CD14-positive monocyte (primary cell): ENCODE results near the gene AMDHD2. TPM values are rescaled to one million over a fixed set of nuclear protein-coding genes. Genes with fewer than 3 reads are reported as not detected.

Experiments used
- DNase-seq, 3 donors: peaks; one replicate each; pipeline ENCODE4 v3.0.0-alpha.2; 2011 to 2022
- H2AFZ ChIP-seq: 2 replicates; pipeline ENCODE4 v1.6.0; 2012; ENCODE audit warnings: mild to moderate bottlenecking, low read depth, low read length, inconsistent platforms; ENCODE audit not compliant: insufficient read depth, poor library complexity, severe bottlenecking
- H3K27ac ChIP-seq, 2 donors: 1 replicate in 1 of 2; 2 replicates in 1 of 2; pipeline ENCODE4 v1.5.1; 2012 to 2013; ENCODE audit warnings: low read length in 2 of 2, control low read depth in 1 of 2, inconsistent platforms in 1 of 2, low read depth in 1 of 2, mild to moderate bottlenecking in 1 of 2
- H3K27me3 ChIP-seq, 2 donors: one replicate each; pipeline versions ENCODE4 v1.6.0 to v1.6.1; 2011 to 2013; ENCODE audit warnings: low read length in 2 of 2; ENCODE audit not compliant: control insufficient read depth in 2 of 2, insufficient read depth in 2 of 2
- H3K36me3 ChIP-seq, 2 donors: replicated peaks in 1 of 2; 1 replicate in 1 of 2; 2 replicates in 1 of 2; pipeline versions ENCODE4 v1.5.1 to v1.6.1; 2012 to 2013; ENCODE audit warnings: low read length in 2 of 2, control low read depth in 1 of 2, inconsistent platforms in 1 of 2, mild to moderate bottlenecking in 1 of 2; ENCODE audit not compliant: insufficient read depth in 2 of 2, control insufficient read depth in 1 of 2
- H3K4me1 ChIP-seq, 2 donors: 1 replicate in 1 of 2; 2 replicates in 1 of 2; pipeline versions ENCODE4 v1.5.1 to v1.6.1; 2012 to 2013; ENCODE audit warnings: low read length in 2 of 2, control low read depth in 1 of 2, inconsistent platforms in 1 of 2, mild to moderate bottlenecking in 1 of 2, moderate library complexity in 1 of 2; ENCODE audit not compliant: insufficient read depth in 2 of 2, control insufficient read depth in 1 of 2
- H3K4me2 ChIP-seq: replicated peaks from 2 replicates; pipeline ENCODE3; 2012; ENCODE audit warnings: low read length, moderate library complexity, mild to moderate bottlenecking; ENCODE audit not compliant: poor library complexity, severe bottlenecking; ENCODE audit errors: extremely low read depth
- H3K4me3 ChIP-seq, 3 experiments: fragments of 200-600 bp in 1 of 3; sonication (generic) in 1 of 3; replicated peaks in 1 of 3; 1 replicate in 2 of 3; 2 replicates in 1 of 3; pipeline ENCODE4 v1.5.1; 2011 to 2013; ENCODE audit warnings: low read length in 3 of 3, mild to moderate bottlenecking in 3 of 3, control low read depth in 2 of 3, low read depth in 2 of 3, inconsistent platforms in 1 of 3, moderate library complexity in 1 of 3
- H3K79me2 ChIP-seq: 2 replicates; pipeline ENCODE4 v1.6.0; 2012; ENCODE audit warnings: mild to moderate bottlenecking, control low read depth, inconsistent platforms, low read length, moderate library complexity; ENCODE audit not compliant: insufficient read depth
- H3K9ac ChIP-seq: 2 replicates; pipeline ENCODE4 v1.6.0; 2017; ENCODE audit warnings: low read length, mild to moderate bottlenecking; ENCODE audit not compliant: insufficient read depth, poor library complexity, severe bottlenecking
- H3K9me3 ChIP-seq, 2 donors: replicated peaks in 1 of 2; 1 replicate in 1 of 2; 2 replicates in 1 of 2; pipeline versions ENCODE4 v1.5.1 to v1.6.1; 2012 to 2013; ENCODE audit warnings: low read length in 2 of 2, control low read depth in 1 of 2; ENCODE audit not compliant: control insufficient read depth in 1 of 2, insufficient read depth in 1 of 2
- H4K20me1 ChIP-seq: 2 replicates; pipeline ENCODE4 v1.6.0; 2012; ENCODE audit warnings: mild to moderate bottlenecking, low read length, control low read depth, moderate library complexity; ENCODE audit not compliant: insufficient read depth
- H3K27ac Mint-ChIP-seq, 7 donors: one replicate each; pipeline ENCODE4 v1.8.0; 2020; ENCODE audit warnings: mild to moderate bottlenecking in 7 of 7, mixed read lengths in 7 of 7, moderate library complexity in 6 of 7, inconsistent platforms in 2 of 7
- H3K27me3 Mint-ChIP-seq, 3 donors: one replicate each; pipeline ENCODE4 v1.8.0; 2021 to 2022; ENCODE audit warnings: low read depth in 3 of 3, mild to moderate bottlenecking in 3 of 3, mixed read lengths in 3 of 3, moderate library complexity in 3 of 3, inconsistent platforms in 1 of 3
- H3K36me3 Mint-ChIP-seq, 2 donors: one replicate each; pipeline ENCODE4 v1.8.0; 2020; ENCODE audit warnings: mixed read lengths in 2 of 2, inconsistent platforms in 1 of 2, mild to moderate bottlenecking in 1 of 2
- H3K4me1 Mint-ChIP-seq: one replicate; pipeline ENCODE4 v1.8.0; 2020; ENCODE audit warnings: mild to moderate bottlenecking, mixed read lengths
- H3K4me3 Mint-ChIP-seq, 2 donors: one replicate each; pipeline ENCODE4 v1.8.0; 2020; ENCODE audit warnings: mild to moderate bottlenecking in 2 of 2, mixed read lengths in 2 of 2, moderate library complexity in 1 of 2
- H3K9me3 Mint-ChIP-seq, 7 donors: one replicate each; pipeline ENCODE4 v1.8.0; 2020 to 2022; ENCODE audit warnings: mixed read lengths in 7 of 7, mild to moderate bottlenecking in 6 of 7, moderate library complexity in 6 of 7, inconsistent platforms in 2 of 7
- CTCF ChIP-seq: fragments of 200-600 bp; IDR thresholded peaks from one replicate; pipeline ENCODE4 v1.8.0; 2022; ENCODE audit warnings: antibody characterized with exemption, mild to moderate bottlenecking
- WGBS: methylation state at CpG from one replicate; pipeline ENCODE4 v1.1.5; 2013; ENCODE audit warnings: missing lambda C conversion rate; ENCODE audit not compliant: insufficient coverage; 5-methylcytosine and 5-hydroxymethylcytosine counted together
- intact Hi-C, 2 donors: fragments of 100-400 bp; cut with micrococcal nuclease; formaldehyde crosslinking; loops; one replicate each; pipeline versions ENCODE4 v1.15.0 to v1.15.1; 2023
- polyA plus RNA-seq, 3 donors: library from polyadenylated mRNA; depleted of rRNA in 1 of 3; unstranded in 2 of 3; stranded (reverse) in 1 of 3; fragments of 300-500 nt in 2 of 3; fragments of >200 nt in 1 of 3; fragmentation: Illumina TruSeq in 2 of 3; gene quantifications; 1 replicate in 2 of 3; 2 replicates in 1 of 3; pipeline ENCODE4 v1.2.3, GENCODE V29; 2012 to 2021

AMDHD2 gene
- polyA plus RNA-seq, 3 donors = 6.9 to 57.8 (median 8.4) TPM

GRCh38 chr16:2486645-2487516, 33.3 kb upstream of the AMDHD2 start:
- Histone ChIP-seq H4K20me1 (peaks cover 13% of the 10 kb centered on the region), H3K9me3 (no peaks in the 10 kb centered on the region), H3K27me3 (no peaks in the 10 kb centered on the region), H2AFZ (peak overlapping the region; percentile 69), H3K79me2 (peaks cover 46% of the 10 kb centered on the region), H3K4me1 (peaks cover 29 to 33% of the 10 kb centered on the region in 2 donors), H3K4me3 (peak overlapping the region in 1 of 3 experiments; percentile 10), H3K4me2 (peak overlapping the region; percentile 57), H3K27ac (peak overlapping the region; percentile 2 to 28), H3K36me3 (peaks cover 0 to 10% of the 10 kb centered on the region in 2 donors), H3K9ac (peak overlapping the region; percentile 49)
- H3K9me3 Mint-ChIP-seq = peaks cover 0 to 2% (median 0%) of the 10 kb centered on the region in 7 donors
- peak overlapping the region; percentile 66 to 86 for H3K4me3 Mint-ChIP-seq
- intact Hi-C loops = loop anchor here in 1 of 2 donors (5.0 kb wide), 1 partner anchor 145 kb away; the partner anchor contains the start of gene ABCA3
- H3K27me3 Mint-ChIP-seq = peaks cover 2 to 4% (median 4%) of the 10 kb centered on the region in 3 donors
- H3K36me3 Mint-ChIP-seq = peaks cover 22 to 33% of the 10 kb centered on the region in 2 donors
- 32% methylated on average over 28 of the region's 29 CpGs for WGBS
- DNase-seq = peak; percentile 79 to 88 (median 79)
- peak; percentile 37 for TF ChIP-seq CTCF
- peaks cover 44% of the 10 kb centered on the region for H3K4me1 Mint-ChIP-seq
- H3K27ac Mint-ChIP-seq = peak overlapping the region; percentile 80 to 93 (median 90)

- DNase-seq = no peak
- Histone ChIP-seq H3K36me3 (peaks cover 0 to 10% of the 10 kb centered on the region in 2 donors), H4K20me1 (peaks cover 9% of the 10 kb centered on the region), H3K9me3 (no peaks in the 10 kb centered on the region), H3K4me1 (peaks cover 29 to 33% of the 10 kb centered on the region in 2 donors), H3K27me3 (no peaks in the 10 kb centered on the region), H3K79me2 (peaks cover 45% of the 10 kb centered on the region), H3K9ac (peak overlapping the region; percentile 49), H3K4me2 (peak overlapping the region; percentile 57), H2AFZ (peak overlapping the region; percentile 69), H3K27ac (peak overlapping the region; percentile 2 to 28), H3K4me3 (peak overlapping the region in 1 of 3 experiments; percentile 10)
- Mint-ChIP-seq H3K36me3 (peaks cover 19 to 29% of the 10 kb centered on the region in 2 donors), H3K4me1 (peaks cover 39% of the 10 kb centered on the region), H3K27ac (peak overlapping the region; percentile 80 to 93 (median 90)), H3K27me3 (peaks cover 2 to 4% (median 4%) of the 10 kb centered on the region in 3 donors), H3K4me3 (peak overlapping the region; percentile 66 to 86), H3K9me3 (peaks cover 0 to 2% (median 0%) of the 10 kb centered on the region in 7 donors)
- intact Hi-C loops = loop anchor here in 1 of 2 donors (5.0 kb wide), 1 partner anchor 145 kb away; the partner anchor contains the start of gene ABCA3
- TF ChIP-seq CTCF = no peak
- WGBS = 27% methylated on average over 7 of the region's 8 CpGs
Observed at GRCh38 chr16:2487517-2487842, 32.7 kb upstream of the AMDHD2 start.
